ENCODE data around the gene ZNF592.
"Not testable (repeated sequence)": the region's sequence is repeated elsewhere in the genome, so short reads cannot be mapped to it uniquely, and the experiment has no call there.

Gene ZNF592

GRCh38 chr15:84749111-84749991 lies 959 bp downstream of the ZNF592 start:
- DNase-seq: peak; percentile 64

GRCh38 chr15:84750583-84751092 lies 2.2 kb downstream of the ZNF592 start:
- DNase-seq: no peak

GRCh38 chr15:84751721-84752120 lies 3.3 kb downstream of the ZNF592 start:
- not testable (repeated sequence) for DNase-seq

GRCh38 chr15:84752195-84752594 lies 3.8 kb downstream of the ZNF592 start:
- DNase-seq: no peak

GRCh38 chr15:84752700-84753099 lies 4.3 kb downstream of the ZNF592 start:
- DNase-seq: no peak

- DNase-seq: not testable (repeated sequence)
Measured at GRCh38 chr15:84754889-84755288, 6.5 kb downstream of the ZNF592 start.

- DNase-seq: no peak
Measured at GRCh38 chr15:84755736-84756527, 7.5 kb downstream of the ZNF592 start.

- DNase-seq: no peak
Measured at GRCh38 chr15:84759018-84759417, 10.6 kb downstream of the ZNF592 start.

GRCh38 chr15:84760219-84760618 lies 11.8 kb downstream of the ZNF592 start:
- DNase-seq: no peak

GRCh38 chr15:84761607-84762131 lies 13.3 kb downstream of the ZNF592 start:
- DNase-seq: no peak

- DNase-seq: no peak
Measured at GRCh38 chr15:84762840-84763572, 14.6 kb downstream of the ZNF592 start.

- DNase-seq: no peak
Measured at GRCh38 chr15:84764585-84764984, 16.2 kb downstream of the ZNF592 start.

- DNase-seq: no peak
Measured at GRCh38 chr15:84764989-84765388, 16.6 kb downstream of the ZNF592 start.

GRCh38 chr15:84765675-84766074 lies 17.3 kb downstream of the ZNF592 start:
- DNase-seq: no peak

GRCh38 chr15:84766461-84767035 lies 18.2 kb downstream of the ZNF592 start:
- no peak for DNase-seq

GRCh38 chr15:84772031-84772430 lies 23.6 kb downstream of the ZNF592 start:
- no peak for DNase-seq

- DNase-seq: no peak
Measured at GRCh38 chr15:84772467-84772866, 24.1 kb downstream of the ZNF592 start.

- DNase-seq: no peak
Measured at GRCh38 chr15:84773716-84774115, 25.3 kb downstream of the ZNF592 start.

- DNase-seq: no peak
Measured at GRCh38 chr15:84775867-84776449, 27.6 kb downstream of the ZNF592 start.

GRCh38 chr15:84778194-84778593 lies 29.8 kb downstream of the ZNF592 start:
- DNase-seq: no peak

GRCh38 chr15:84780492-84780891 lies 32.1 kb downstream of the ZNF592 start:
- DNase-seq: no peak

- no peak for DNase-seq
Measured at GRCh38 chr15:84781495-84781894, 33.1 kb downstream of the ZNF592 start.
